Measurements from ENCODE around the gene SUPT3H.
"Not testable (repeated sequence)": the region's sequence is repeated elsewhere in the genome, so short reads cannot be mapped to it uniquely, and the experiment has no call there.

The SUPT3H gene

GRCh38 chr6:45044086-45044485 is 333.6 kb downstream of the SUPT3H start:
- no peak for DNase-seq

GRCh38 chr6:45042673-45043072 is 335.1 kb downstream of the SUPT3H start:
- not testable (repeated sequence) for DNase-seq

- DNase-seq, result no peak
These were observed 339.5 kb downstream of the SUPT3H start for GRCh38 chr6:45038226-45038625.

DNA sequence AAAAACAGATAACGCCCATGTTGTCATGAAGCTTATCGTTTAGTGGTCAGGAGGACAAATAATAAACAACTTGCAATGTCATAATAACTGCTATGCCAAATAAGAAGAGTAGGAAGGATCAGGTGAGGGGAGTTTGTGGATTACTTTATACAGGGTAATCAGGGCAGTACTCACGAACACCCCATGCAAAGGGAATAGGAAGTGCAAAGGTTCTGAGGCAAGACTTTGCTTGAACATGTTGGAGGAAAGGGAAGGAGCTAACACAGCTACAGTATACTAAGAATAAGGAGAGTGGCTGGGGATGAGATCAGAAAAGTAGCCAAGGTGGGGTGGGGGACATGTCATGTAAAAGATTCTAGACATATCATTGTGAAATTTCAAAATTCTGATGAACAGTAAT is 341.6 kb downstream of the SUPT3H start:
- DNase-seq, result no peak

GRCh38 chr6:45032426-45032825 is 345.3 kb downstream of the SUPT3H start:
- no peak for DNase-seq

- no peak for DNase-seq
These were observed 346.1 kb downstream of the SUPT3H start for GRCh38 chr6:45031601-45032000.

DNA sequence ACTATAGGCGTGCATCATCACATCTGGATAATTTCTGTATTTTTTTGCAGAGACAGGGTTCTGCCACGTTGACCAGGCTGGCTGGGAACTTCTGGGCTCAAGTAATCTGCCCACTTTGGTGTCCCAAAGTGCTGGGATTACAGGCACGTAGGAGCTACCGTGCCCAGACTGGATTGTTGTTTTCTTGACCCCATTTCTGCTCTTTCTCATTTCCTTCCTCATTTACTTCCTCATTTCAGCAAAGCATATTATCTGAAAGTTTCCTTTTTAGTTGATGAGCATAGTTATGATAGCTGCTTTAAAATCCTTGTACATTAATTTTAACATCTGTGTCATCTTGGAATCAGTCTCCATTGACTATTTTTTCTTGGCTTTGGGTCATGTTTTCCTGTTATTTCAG is 350.6 kb downstream of the SUPT3H start:
- DNase-seq, result no peak

DNA sequence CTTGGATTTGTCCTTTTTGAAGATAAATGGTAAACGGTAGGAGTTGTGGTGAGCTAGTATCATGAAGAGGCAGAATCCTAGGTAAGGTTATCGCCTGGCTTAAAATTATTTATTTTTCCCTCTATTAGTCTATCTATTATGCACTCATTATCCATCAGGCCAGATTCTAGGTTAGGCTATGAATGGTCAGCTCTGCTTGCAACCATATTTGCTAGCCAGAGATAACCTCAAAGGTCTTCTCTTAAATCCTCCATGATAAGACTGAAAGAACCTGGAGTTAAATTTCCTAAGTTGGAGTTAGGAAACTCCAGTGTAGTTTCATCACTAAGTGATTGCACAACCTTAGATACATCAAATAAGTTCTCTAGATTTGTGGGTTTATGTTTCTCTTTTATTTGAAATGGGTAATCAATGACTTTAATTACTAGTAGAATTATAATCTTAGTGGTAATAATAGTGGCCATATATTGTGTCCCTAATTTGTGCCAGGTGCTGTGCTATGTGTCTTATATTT is 351.7 kb downstream of the SUPT3H start:
- no peak for DNase-seq

DNA sequence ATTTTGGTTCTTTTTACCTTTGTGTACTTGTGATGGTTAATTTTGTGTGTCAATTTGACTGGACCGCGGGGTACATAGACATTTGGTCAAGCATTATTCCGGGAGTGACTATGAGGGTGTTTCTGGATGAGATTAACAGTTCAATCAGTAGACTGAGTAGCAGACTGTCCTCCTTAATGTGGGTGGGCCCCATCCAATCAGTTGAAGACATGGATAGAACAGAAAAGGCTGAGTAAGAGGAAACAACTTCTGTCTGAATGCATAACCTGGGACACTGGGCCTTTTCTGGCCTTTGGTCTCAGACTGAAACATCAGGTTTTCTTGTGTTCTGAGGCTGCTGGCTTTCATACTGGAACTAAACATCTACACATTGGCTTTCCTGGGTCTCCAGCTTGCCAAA is 353.1 kb downstream of the SUPT3H start:
- no peak for DNase-seq

DNA sequence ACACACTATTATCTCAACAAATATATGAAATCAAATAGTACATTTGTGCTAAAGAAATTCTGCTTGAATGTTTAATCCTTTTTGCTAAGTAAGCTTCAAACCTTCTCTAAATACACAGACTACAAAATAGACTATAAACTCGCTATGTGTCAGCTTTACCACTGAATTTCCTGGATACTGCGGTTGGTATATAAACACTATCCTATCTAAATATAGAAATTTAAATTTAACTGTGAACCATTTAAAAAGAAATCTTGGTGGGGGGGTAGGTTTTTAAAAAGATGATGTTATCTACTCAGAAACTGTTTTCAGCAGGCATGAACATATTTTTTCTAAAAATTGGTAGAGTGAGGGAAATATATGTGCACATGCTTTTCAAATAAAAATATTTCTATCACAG is 356.1 kb downstream of the SUPT3H start:
- DNase-seq, result no peak

DNA sequence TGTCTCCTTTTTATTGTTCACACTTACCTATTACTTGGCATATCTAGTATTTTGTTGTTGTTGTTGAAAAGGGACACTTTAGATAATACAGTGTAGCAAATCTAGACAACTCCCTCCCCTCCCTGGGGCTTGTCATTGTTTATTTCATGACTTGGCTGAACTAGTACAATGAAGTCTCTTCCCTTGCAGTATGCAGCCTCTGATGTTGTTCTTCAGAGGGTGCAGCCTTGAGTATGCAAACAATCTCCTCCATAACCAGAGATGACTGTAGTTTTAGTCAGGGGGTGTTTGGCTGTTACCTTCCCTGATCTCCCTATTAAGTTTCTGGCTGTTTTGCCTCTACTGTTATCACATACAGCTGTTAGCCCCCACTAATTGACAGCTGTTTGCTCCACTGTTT is 365.0 kb downstream of the SUPT3H start:
- DNase-seq, result no peak

DNA sequence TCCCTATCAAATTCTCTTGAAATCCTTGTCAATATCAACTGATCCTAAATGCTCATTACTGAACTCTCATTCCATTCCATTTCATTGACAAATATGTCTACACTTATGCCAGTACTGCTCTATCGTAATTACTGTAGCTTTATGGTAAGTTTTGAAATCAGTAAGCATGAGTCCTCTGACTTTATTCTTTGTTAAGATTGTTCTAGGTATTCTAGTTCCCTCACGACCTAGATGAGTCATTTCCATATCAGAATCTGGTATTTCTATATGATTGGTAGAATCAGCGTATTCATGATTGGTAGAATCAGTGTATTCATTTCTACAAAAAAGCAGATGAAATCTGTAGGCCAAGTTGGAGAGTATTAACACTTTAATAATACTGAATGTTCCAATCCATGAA is 368.2 kb downstream of the SUPT3H start:
- DNase-seq, result no peak

DNA sequence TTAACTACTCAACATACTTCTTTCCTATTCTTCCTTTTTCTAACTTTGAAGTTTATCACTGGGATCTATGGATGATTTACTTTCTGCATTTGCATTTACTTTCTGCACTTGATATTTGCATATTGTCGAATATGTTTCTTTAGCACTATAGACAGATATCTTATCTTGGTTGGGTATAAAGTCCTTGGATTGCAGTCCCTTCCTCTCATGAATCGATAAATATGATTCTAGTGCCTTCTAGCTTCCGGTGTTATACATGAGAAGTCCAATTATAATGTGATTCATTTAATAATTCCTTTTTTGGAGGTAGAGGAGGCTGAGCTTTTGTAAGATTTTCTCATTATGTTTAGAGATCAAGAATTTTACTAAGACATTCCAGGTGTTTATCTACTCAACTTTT is 370.8 kb downstream of the SUPT3H start:
- no peak for DNase-seq

DNA sequence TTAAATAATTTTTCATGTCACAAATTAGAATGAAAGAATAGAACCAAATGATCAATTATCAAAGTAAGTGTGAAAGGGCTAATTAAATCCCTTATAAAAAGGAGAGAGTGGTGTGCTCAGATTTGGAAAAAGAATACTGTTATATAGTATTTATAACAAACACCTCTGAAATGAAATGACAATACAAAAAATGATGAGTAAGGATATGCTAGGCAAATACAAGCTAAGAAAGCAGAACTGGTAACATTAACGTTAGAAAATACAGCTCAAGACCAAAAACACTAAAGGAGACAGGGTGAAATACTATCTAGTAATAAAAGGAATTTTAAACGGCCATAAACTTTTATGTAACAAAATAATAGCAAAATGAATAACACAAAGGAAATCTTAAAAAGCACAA is 373.8 kb downstream of the SUPT3H start:
- DNase-seq, result no peak

DNA sequence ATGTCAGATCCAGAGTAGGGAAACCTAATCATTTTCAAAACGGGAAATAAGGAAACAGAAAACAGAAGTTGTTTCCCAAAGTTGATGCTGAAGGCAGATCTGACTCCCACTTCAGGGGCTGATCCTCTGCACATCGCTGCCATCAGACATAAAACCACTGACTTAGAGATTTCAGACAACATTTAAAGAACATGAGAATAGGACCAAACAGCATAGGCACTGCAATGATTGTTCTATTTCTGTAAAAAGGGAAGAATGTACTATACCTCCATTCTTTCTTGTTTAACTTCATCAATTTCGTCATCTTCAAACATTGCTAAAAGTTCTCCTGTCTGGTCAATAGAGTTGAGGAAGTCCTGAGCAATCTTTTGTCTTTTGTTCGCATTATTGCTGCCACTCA is 374.3 kb downstream of the SUPT3H start:
- DNase-seq, result no peak

- no peak for DNase-seq
These were observed 375.2 kb downstream of the SUPT3H start for GRCh38 chr6:45002390-45003105.

- no peak for DNase-seq
These were observed 376.1 kb downstream of the SUPT3H start for GRCh38 chr6:45001663-45002062.

DNA sequence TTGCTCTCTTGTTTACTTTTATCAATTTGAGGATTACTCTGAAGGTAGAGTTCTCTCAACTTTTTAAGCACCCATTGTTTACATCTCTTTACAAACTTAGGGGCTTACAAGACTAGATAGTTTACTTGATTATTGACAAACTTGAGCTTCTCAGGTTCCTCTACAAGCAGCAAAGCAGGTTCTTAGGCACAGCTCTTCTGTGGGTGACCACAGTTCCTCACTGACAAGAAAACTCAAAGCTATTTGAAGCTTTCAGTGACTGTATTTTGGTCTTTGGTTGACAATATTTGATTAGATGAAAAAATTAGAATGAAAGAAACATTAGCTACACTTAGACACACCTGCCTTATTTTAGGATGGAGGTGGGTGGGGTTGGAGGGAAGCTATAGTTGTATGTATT is 376.9 kb downstream of the SUPT3H start:
- DNase-seq, result no peak

GRCh38 chr6:44999066-44999465 is 378.7 kb downstream of the SUPT3H start:
- no peak for DNase-seq

DNA sequence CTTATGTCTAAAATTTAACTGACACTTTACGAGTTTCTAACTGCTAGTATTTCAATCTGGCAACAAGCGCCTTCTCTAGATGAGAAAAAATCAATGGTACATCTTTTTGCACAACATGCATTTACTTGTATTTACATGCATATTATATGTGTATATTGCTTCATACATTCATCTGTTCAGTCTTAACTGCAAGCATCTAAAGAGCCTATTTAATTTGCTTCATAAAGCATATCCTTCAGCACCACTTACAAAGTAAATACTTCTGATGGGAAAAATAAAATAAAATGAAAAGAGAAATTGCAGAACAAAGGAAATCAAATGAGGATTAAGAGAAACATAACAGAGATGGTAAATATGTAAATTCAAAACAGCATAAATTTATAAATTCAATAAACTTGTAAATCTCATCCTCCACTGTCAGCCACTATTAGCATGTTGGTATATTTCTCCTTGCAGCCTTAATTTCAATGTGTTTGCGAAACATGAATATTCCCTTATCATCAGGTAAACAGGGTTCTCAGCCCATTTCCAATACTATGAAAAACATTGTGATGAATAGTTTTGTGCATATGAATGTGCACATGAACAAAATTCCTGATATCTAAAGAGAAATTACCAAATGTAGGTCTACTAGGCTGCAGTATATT is 382.1 kb downstream of the SUPT3H start:
- no peak for DNase-seq

- DNase-seq, result no peak
These were observed 388.3 kb downstream of the SUPT3H start for GRCh38 chr6:44989391-44989790.

DNA sequence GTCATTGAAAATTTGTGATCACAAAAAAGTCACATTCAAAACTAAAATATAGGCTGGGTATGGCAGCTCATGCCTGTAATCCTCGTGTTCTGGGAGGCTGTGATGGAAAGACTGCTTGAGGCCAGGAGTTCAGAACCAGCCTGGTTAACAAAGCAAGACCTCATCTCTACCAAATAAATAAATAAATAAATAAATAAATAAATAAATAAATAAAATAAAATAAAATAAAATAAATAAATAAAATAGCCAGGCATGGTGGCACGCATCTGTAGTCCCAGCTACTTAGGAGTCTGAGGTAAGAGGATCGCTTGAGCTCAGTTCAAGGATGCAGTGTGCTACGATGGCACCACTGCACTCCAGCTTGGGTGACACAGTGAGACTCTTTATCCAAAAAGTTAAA is 392.7 kb downstream of the SUPT3H start:
- DNase-seq, result no peak

DNA sequence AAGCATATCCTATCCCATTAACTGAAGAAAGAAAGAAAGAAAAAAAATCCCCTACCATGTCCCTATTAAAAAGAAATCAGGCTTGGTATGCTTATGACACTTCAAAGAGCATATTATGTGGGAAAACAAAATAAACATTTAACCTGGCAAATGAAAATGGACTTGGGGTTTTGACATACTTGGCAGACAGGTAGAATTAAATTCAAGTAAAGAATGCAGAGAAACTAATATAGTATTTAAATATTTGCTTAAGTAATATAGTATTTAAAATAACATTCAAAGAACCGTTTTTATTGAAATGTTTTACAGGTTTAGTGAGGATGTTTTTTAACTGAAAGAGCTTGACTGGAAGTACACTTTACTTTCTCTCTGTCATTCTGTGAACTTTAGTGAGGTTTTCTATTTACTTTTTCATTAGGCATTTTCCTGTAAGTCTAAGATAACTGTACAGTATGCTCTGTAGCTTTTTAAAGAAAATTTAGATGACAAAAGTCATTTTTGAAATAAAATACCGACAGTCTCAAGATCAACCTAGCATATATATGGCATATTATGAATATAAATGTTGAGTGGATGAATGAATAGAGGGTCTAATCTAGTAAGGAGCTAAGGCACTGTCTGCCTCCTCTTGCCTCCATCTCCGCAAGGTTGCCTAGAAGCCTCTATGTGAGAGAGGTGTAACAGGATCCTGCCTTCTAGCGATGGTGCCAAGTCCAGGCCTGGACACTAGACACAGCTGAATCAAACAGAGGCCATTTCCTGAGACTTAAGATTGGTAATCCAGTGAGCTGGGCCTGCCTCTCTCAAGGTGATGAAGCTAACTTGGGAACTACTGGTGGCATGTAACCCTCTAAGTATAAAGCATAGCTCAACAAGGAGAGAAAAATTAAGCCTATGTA is 394.0 kb downstream of the SUPT3H start:
- DNase-seq, result no peak

DNA sequence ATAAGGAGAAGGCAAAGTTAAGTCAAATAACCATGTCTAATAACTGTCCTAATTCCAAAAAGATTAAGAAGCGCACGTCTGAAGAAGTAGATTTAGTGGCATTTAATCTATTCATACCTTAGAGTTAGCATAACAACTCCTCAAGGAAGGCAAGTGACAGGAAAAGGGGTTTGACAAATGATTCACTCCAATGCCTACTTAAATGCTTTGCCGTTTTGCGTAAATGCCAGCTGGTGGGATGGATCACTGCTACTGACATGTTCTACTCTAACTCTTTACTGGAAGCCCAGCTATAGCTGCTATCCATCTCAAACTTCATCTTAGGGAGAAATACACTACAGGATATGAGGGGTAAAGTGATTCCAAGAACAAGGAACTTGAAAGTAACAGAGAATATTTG is 396.9 kb downstream of the SUPT3H start:
- no peak for DNase-seq
